H1 (cell line): Measurements from ENCODE around the gene MRPL19. TPM values are rescaled to one million over a fixed set of nuclear protein-coding genes. Genes with fewer than 3 reads are reported as not detected.

Experiments
- CTCF ChIA-PET: fragments of 300-600 bp; sonication (Branson Sonifier 250); formaldehyde crosslinking; loops from one replicate; lab custom pipeline; 2021; ENCODE audit not compliant: partially characterized antibody; lab: Charles Lee
- POLR2A ChIA-PET: fragments of 300-600 bp; sonication (Branson Sonifier 250); formaldehyde crosslinking; loops from one replicate; lab custom pipeline; 2021; ENCODE audit warnings: inconsistent platforms; ENCODE audit not compliant: partially characterized antibody; lab: Charles Lee
- DNase-seq, 2 experiments: peaks; one replicate each; pipeline versions ENCODE4 v3.0.0 to v3.0.0-alpha.2; 2010 to 2022; ENCODE audit warnings: low spot score in 2 of 2, low read depth in 1 of 2, mixed read lengths in 1 of 2
- FAIRE-seq: peaks from 2 replicates; lab custom pipeline; 2011; peaks lifted over from hg19 to GRCh38; lab: Jason Lieb, UNC
- H2AFZ ChIP-seq: 2 replicates; pipeline ENCODE4 v1.8.1; 2012; ENCODE audit warnings: low read length, inconsistent platforms
- H2AK5ac ChIP-seq: 2 replicates; pipeline ENCODE4 v1.6.1; 2013; ENCODE audit warnings: low read depth, low read length
- H2BK120ac ChIP-seq: replicated peaks from 2 replicates; pipeline ENCODE3; 2013; ENCODE audit warnings: low read depth, low read length, inconsistent platforms
- H2BK12ac ChIP-seq: 2 replicates; pipeline ENCODE4 v1.6.1; 2013; ENCODE audit warnings: low read depth, low read length
- H2BK15ac ChIP-seq: 2 replicates; pipeline ENCODE4 v1.6.1; 2013; ENCODE audit warnings: low read length
- H2BK20ac ChIP-seq: 2 replicates; pipeline ENCODE4 v1.6.1; 2013; ENCODE audit warnings: low read length
- H2BK5ac ChIP-seq: 2 replicates; pipeline ENCODE4 v1.6.1; 2013; ENCODE audit warnings: low read depth, low read length
- H3K14ac ChIP-seq: 2 replicates; pipeline ENCODE4 v1.6.1; 2013; ENCODE audit warnings: inconsistent platforms; ENCODE audit not compliant: insufficient read length
- H3K18ac ChIP-seq: 2 replicates; pipeline ENCODE4 v1.6.1; 2013; ENCODE audit warnings: low read length; ENCODE audit errors: extremely low read depth
- H3K23ac ChIP-seq: 2 replicates; pipeline ENCODE4 v1.6.1; 2013; ENCODE audit warnings: inconsistent platforms; ENCODE audit not compliant: insufficient read length
- H3K23me2 ChIP-seq: 2 replicates; pipeline ENCODE4 v1.6.1; 2013; ENCODE audit warnings: low read depth, low read length
- H3K27ac ChIP-seq: 2 replicates; pipeline ENCODE4 v1.6.1; 2011; ENCODE audit warnings: low read depth, low read length, inconsistent platforms
- H3K27me3 ChIP-seq, 4 experiments: replicated peaks in 1 of 4; 1 replicate in 1 of 4; 2 replicates in 3 of 4; pipeline versions ENCODE4 v1.6.1 to v1.8.1; 2011 to 2013; ENCODE audit warnings: low read length in 3 of 4, mild to moderate bottlenecking in 3 of 4, inconsistent platforms in 2 of 4, mixed read lengths in 2 of 4, moderate library complexity in 1 of 4; ENCODE audit not compliant: control insufficient read depth in 3 of 4, insufficient read depth in 3 of 4; ENCODE audit errors: extremely low read depth in 1 of 4
- H3K36me3 ChIP-seq, 4 experiments: 2 replicates each; pipeline versions ENCODE4 v1.6.1 to v1.8.1; 2011 to 2013; ENCODE audit warnings: mild to moderate bottlenecking in 4 of 4, low read length in 3 of 4, moderate library complexity in 2 of 4, control low read depth in 1 of 4, inconsistent platforms in 1 of 4; ENCODE audit not compliant: insufficient read depth in 4 of 4, control insufficient read depth in 2 of 4
- H3K4ac ChIP-seq: replicated peaks from 2 replicates; pipeline ENCODE3; 2013; ENCODE audit warnings: low read length, low read depth, mixed read lengths, inconsistent platforms; ENCODE audit not compliant: insufficient read length
- H3K4me1 ChIP-seq, 4 experiments: replicated peaks in 1 of 4; 1 replicate in 1 of 4; 2 replicates in 3 of 4; pipeline versions ENCODE4 v1.6.1 to v1.8.1; 2011 to 2013; ENCODE audit warnings: low read length in 3 of 4, inconsistent platforms in 2 of 4, mixed read lengths in 1 of 4; ENCODE audit not compliant: insufficient read depth in 4 of 4, control insufficient read depth in 3 of 4
- H3K4me2 ChIP-seq, 2 experiments: 2 replicates each; pipeline versions ENCODE4 v1.6.1 to v1.8.1; 2011 to 2013; ENCODE audit warnings: low read depth in 2 of 2, low read length in 2 of 2, control low read depth in 1 of 2, inconsistent platforms in 1 of 2, mild to moderate bottlenecking in 1 of 2; ENCODE audit not compliant: insufficient read depth in 1 of 2
- H3K4me3 ChIP-seq, 4 experiments: fragments of 200-600, 300-600 bp in 1 of 4; sonication (generic), shearing (Covaris generic), sonication (Bioruptor Twin) in 1 of 4; 2 replicates each; pipeline versions ENCODE4 v1.5.1 to v1.8.1; 2011 to 2016; ENCODE audit warnings: low read length in 4 of 4, low read depth in 3 of 4, control low read depth in 2 of 4, inconsistent platforms in 2 of 4, mild to moderate bottlenecking in 2 of 4, mixed read lengths in 1 of 4, moderate library complexity in 1 of 4; ENCODE audit not compliant: insufficient read depth in 2 of 4; ENCODE audit errors: extremely low read depth in 1 of 4
- H3K56ac ChIP-seq: replicated peaks from 2 replicates; pipeline ENCODE3; 2013; ENCODE audit warnings: low read depth, mild to moderate bottlenecking, mixed read lengths, low read length, inconsistent platforms; ENCODE audit not compliant: insufficient read length
- H3K79me1 ChIP-seq: 2 replicates; pipeline ENCODE4 v1.6.1; 2013; ENCODE audit warnings: low read depth, low read length, control low read depth
- H3K79me2 ChIP-seq, 2 experiments: 2 replicates each; pipeline versions ENCODE4 v1.6.1 to v1.8.1; 2012 to 2013; ENCODE audit warnings: low read length in 2 of 2, mild to moderate bottlenecking in 2 of 2, inconsistent platforms in 1 of 2; ENCODE audit not compliant: insufficient read depth in 2 of 2, control insufficient read depth in 1 of 2
- H3K9ac ChIP-seq, 4 experiments: replicated peaks in 1 of 4; 1 replicate in 1 of 4; 2 replicates in 3 of 4; pipeline versions ENCODE4 v1.6.1 to v1.8.1; 2011 to 2013; ENCODE audit warnings: low read depth in 3 of 4, low read length in 3 of 4, control low read depth in 2 of 4, mild to moderate bottlenecking in 2 of 4, moderate library complexity in 2 of 4, inconsistent platforms in 1 of 4; ENCODE audit errors: extremely low read depth in 1 of 4
- H3K9me3 ChIP-seq, 2 experiments: 2 replicates each; pipeline versions ENCODE4 v1.6.1 to v1.8.1; 2012 to 2013; ENCODE audit warnings: mild to moderate bottlenecking in 2 of 2, moderate library complexity in 2 of 2, control low read depth in 1 of 2, inconsistent platforms in 1 of 2, low read depth in 1 of 2, low read length in 1 of 2, mixed read lengths in 1 of 2; ENCODE audit not compliant: insufficient read depth in 2 of 2
- H4K20me1 ChIP-seq, 2 experiments: replicated peaks in 1 of 2; 2 replicates each; pipeline versions ENCODE3 to v1.8.1; 2011 to 2013; ENCODE audit warnings: inconsistent platforms in 2 of 2, low read length in 2 of 2, mild to moderate bottlenecking in 1 of 2; ENCODE audit not compliant: insufficient read depth in 2 of 2, control insufficient read depth in 1 of 2
- H4K5ac ChIP-seq: 2 replicates; pipeline ENCODE4 v1.6.1; 2013; ENCODE audit warnings: low read length, low read depth, mixed read lengths, inconsistent platforms; ENCODE audit not compliant: insufficient read length
- H4K8ac ChIP-seq: 2 replicates; pipeline ENCODE4 v1.8.0; 2013; ENCODE audit warnings: mild to moderate bottlenecking, moderate library complexity, low read length, inconsistent platforms; ENCODE audit not compliant: insufficient read depth; ENCODE audit errors: extremely low read depth
- H4K91ac ChIP-seq: replicated peaks from 2 replicates; pipeline ENCODE3; 2013; ENCODE audit warnings: low read length, mixed read lengths, inconsistent platforms; ENCODE audit not compliant: insufficient read length
- ATF3 ChIP-seq: IDR thresholded peaks from 2 replicates; pipeline ENCODE4 v1.6.1; 2011; ENCODE audit warnings: low read depth, mild to moderate bottlenecking, low read length; ENCODE audit not compliant: insufficient read depth
- CHD1 ChIP-seq: IDR thresholded peaks from 2 replicates; pipeline ENCODE4 v1.6.1; 2012; ENCODE audit warnings: low read depth, low read length, improper control_type of control experiment
- EP300 ChIP-seq, 2 experiments: IDR thresholded peaks; 1 replicate in 1 of 2; 2 replicates in 1 of 2; pipeline ENCODE4 v1.6.1; 2011 to 2012; ENCODE audit warnings: low read depth in 2 of 2, low read length in 2 of 2, mild to moderate bottlenecking in 2 of 2, borderline replicate concordance in 1 of 2, inconsistent platforms in 1 of 2, moderate library complexity in 1 of 2
- HDAC6 ChIP-seq: IDR thresholded peaks from one replicate; pipeline ENCODE4 v1.7.1; 2012; ENCODE audit warnings: low read depth, mild to moderate bottlenecking, inconsistent platforms, low read length, moderate library complexity
- JUN ChIP-seq: IDR thresholded peaks from 2 replicates; pipeline ENCODE4 v1.6.1; 2011; ENCODE audit warnings: low read depth, mild to moderate bottlenecking, improper control_type of control experiment, low read length
- MAFK ChIP-seq: IDR thresholded peaks from 2 replicates; pipeline ENCODE4 v1.6.1; 2012; ENCODE audit warnings: low read depth, mild to moderate bottlenecking, improper control_type of control experiment, low read length
- POLR2AphosphoS5 ChIP-seq: IDR thresholded peaks from 2 replicates; pipeline ENCODE4 v1.6.1; 2011; ENCODE audit warnings: low read depth, low read length
- TAF7 ChIP-seq: optimal IDR thresholded peaks from 2 replicates; pipeline ENCODE3; 2011; ENCODE audit warnings: low read depth, mild to moderate bottlenecking, inconsistent platforms, low read length, moderate library complexity, borderline replicate concordance
- WGBS, 2 experiments: shearing (Covaris generic) in 1 of 2; methylation state at CpG; one replicate each; pipeline versions ENCODE4 v1.1.6 to v1.1.7; 2013 to 2015; ENCODE audit warnings: low lambda C conversion rate in 2 of 2, mixed read lengths in 2 of 2, inconsistent platforms in 1 of 2, low coverage in 1 of 2, missing lambda C conversion rate in 1 of 2; ENCODE audit not compliant: insufficient replicate concordance in 2 of 2, insufficient coverage in 1 of 2, insufficient read length in 1 of 2; ENCODE audit errors: extremely low coverage in 1 of 2, missing lambda C conversion rate in 1 of 2; 5-methylcytosine and 5-hydroxymethylcytosine counted together
- polyA plus RNA-seq, 7 experiments: library from polyadenylated mRNA; depleted of rRNA in 3 of 7; stranded (reverse) in 5 of 7; unstranded in 2 of 7; fragments of >200 nt in 5 of 7; fragments of 200-250 nt in 2 of 7; gene quantifications; 1 replicate in 5 of 7; 2 replicates in 1 of 7; 4 replicates in 1 of 7; pipeline versions ENCODE4 v1.2.1 to v1.2.3, GENCODE V29; 2011 to 2013; ENCODE audit warnings: missing spikeins in 2 of 7, mixed read lengths in 2 of 7
- total RNA-seq: library from RNA; stranded (reverse); fragmentation: NEBNext Ultra II Directional; extraction: Animal tissue kit (Norgen Biotek cat#: 25700); gene quantifications from 2 replicates; pipeline ENCODE4 v1.2.1, GENCODE V29; 2021

The MRPL19 gene
- total and polyA plus RNA-seq, 2 of the 8 experiments (the other 6 are each of a cell fraction or from before 2014, with no cell fraction given): 18.1 to 75.2 TPM

GRCh38 chr2:75616406-75616805 is 30.2 kb upstream of the MRPL19 start:
- Histone ChIP-seq H3K4me2 (no peak overlapping the region), H2BK12ac (no peak overlapping the region), H3K79me1 (no peaks in the 10 kb centered on the region), H3K23me2 (peaks cover 2% of the 10 kb centered on the region; the same call in 1 of the 2 replicates), H3K4me1 (no peaks in the 10 kb centered on the region), H3K27ac (no peak overlapping the region), H4K8ac (no peak overlapping the region), H2BK120ac (no peak overlapping the region), H3K9ac (no peak overlapping the region), H3K4me3 (no peak overlapping the region), H3K9me3 (no peaks in the 10 kb centered on the region; a peak in 1 of 4 replicates), H4K5ac (no peak overlapping the region), H2BK20ac (no peak overlapping the region), H3K4ac (no peak overlapping the region), H3K27me3 (no peaks in the 10 kb centered on the region), H3K36me3 (no peaks in the 10 kb centered on the region), H3K56ac (no peak overlapping the region), H3K79me2 (no peaks in the 10 kb centered on the region), H2AFZ (no peak overlapping the region), H4K91ac (no peak overlapping the region), H4K20me1 (no peaks in the 10 kb centered on the region), H3K18ac (no peak overlapping the region), H2BK5ac (no peak overlapping the region), H2BK15ac (no peak overlapping the region), H3K14ac (no peak overlapping the region), H2AK5ac (no peak overlapping the region), H3K23ac (no peak overlapping the region)
- DNase-seq: no peak
- WGBS, 2 experiments: 83% methylated on average over 4 of the region's 4 CpGs; no CpG with 5 or more reads in 1 of the 2 experiments
- CTCF ChIA-PET: interaction anchor here (0.7 to 1.7 kb wide), 4 partner anchors 10 to 150 kb away, joined by 3 to 12 read pairs (median 4); no protein-coding TSS in a partner anchor
- no peak for FAIRE-seq
- TF ChIP-seq POLR2AphosphoS5 (no peak), ATF3 (no peak), MAFK (no peak), EP300 (IDR thresholded peaks at IDR 0.05; ENCODE audit: borderline replicate concordance in 1 of 2, low read depth in 2 of 2, low read length in 2 of 2) (no peak), JUN (no peak), CHD1 (no peak), HDAC6 (no peak), TAF7 (no peak)
- POLR2A ChIA-PET: no interaction called here
